Mesendoderm (in vitro differentiated cells): ENCODE measurements around the gene UPF3B. TPM values are rescaled to one million over a fixed set of nuclear protein-coding genes. Genes with fewer than 3 reads are reported as not detected.
"Not testable (repeated sequence)": the region's sequence is repeated elsewhere in the genome, so short reads cannot be mapped to it uniquely, and the experiment has no call there.

Source experiments
- DNase-seq: peaks from one replicate; pipeline ENCODE4 v3.0.0; 2013
- H2AK5ac ChIP-seq: 2 replicates; pipeline ENCODE4 v1.6.1; 2013; ENCODE audit warnings: low read length, inconsistent platforms
- H2BK120ac ChIP-seq: 2 replicates; pipeline ENCODE4 v1.6.1; 2013; ENCODE audit warnings: low read depth, mild to moderate bottlenecking, low read length, moderate library complexity, mixed read lengths
- H2BK15ac ChIP-seq: replicated peaks from 2 replicates; pipeline ENCODE4 v1.6.1; 2013; ENCODE audit warnings: low read depth, mild to moderate bottlenecking, moderate library complexity
- H2BK5ac ChIP-seq: 2 replicates; pipeline ENCODE4 v1.6.1; 2013; ENCODE audit warnings: low read length, inconsistent platforms
- H3K18ac ChIP-seq: 2 replicates; pipeline ENCODE4 v1.6.1; 2013; ENCODE audit warnings: mild to moderate bottlenecking, low read length, mixed read lengths
- H3K23ac ChIP-seq: one replicate; pipeline ENCODE4 v1.6.1; 2013; ENCODE audit warnings: low read length
- H3K27ac ChIP-seq: 2 replicates; pipeline ENCODE4 v1.5.1; 2013; ENCODE audit warnings: low read depth, mild to moderate bottlenecking, inconsistent platforms, low read length, moderate library complexity
- H3K27me3 ChIP-seq: 2 replicates; pipeline ENCODE4 v1.6.1; 2013; ENCODE audit warnings: low read length, control low read depth, mild to moderate bottlenecking, inconsistent platforms; ENCODE audit not compliant: insufficient read depth, poor library complexity
- H3K36me3 ChIP-seq: 2 replicates; pipeline ENCODE4 v1.6.1; 2013; ENCODE audit warnings: low read length, inconsistent platforms; ENCODE audit not compliant: control insufficient read depth, insufficient read depth
- H3K4ac ChIP-seq: one replicate; pipeline ENCODE4 v1.6.1; 2013; ENCODE audit warnings: low read depth, mild to moderate bottlenecking, low read length, moderate library complexity
- H3K4me1 ChIP-seq: 2 replicates; pipeline ENCODE4 v1.6.1; 2013; ENCODE audit warnings: low read depth, low read length, inconsistent platforms; ENCODE audit not compliant: control insufficient read depth
- H3K4me2 ChIP-seq: 2 replicates; pipeline ENCODE4 v1.6.1; 2013; ENCODE audit warnings: low read length
- H3K4me3 ChIP-seq: 2 replicates; pipeline ENCODE4 v1.5.1; 2013; ENCODE audit warnings: mild to moderate bottlenecking, low read length
- H3K56ac ChIP-seq: one replicate; pipeline ENCODE4 v1.6.1; 2013; ENCODE audit warnings: low read length
- H3K79me1 ChIP-seq: 2 replicates; pipeline ENCODE4 v1.6.1; 2013; ENCODE audit warnings: low read length, inconsistent platforms
- H3K79me2 ChIP-seq: 2 replicates; pipeline ENCODE4 v1.6.1; 2013; ENCODE audit warnings: mild to moderate bottlenecking, low read length; ENCODE audit not compliant: control insufficient read depth, insufficient read depth
- H3K9ac ChIP-seq: 2 replicates; pipeline ENCODE4 v1.6.1; 2013; ENCODE audit warnings: low read length, inconsistent platforms
- H4K5ac ChIP-seq: one replicate; pipeline ENCODE4 v1.6.1; 2013; ENCODE audit warnings: low read length
- H4K8ac ChIP-seq: one replicate; pipeline ENCODE4 v1.6.1; 2013; ENCODE audit warnings: low read depth, mild to moderate bottlenecking, control low read depth, low read length, moderate library complexity
- WGBS: extraction: QIAGEN DNeasy Blood & Tissue Kit; methylation state at CpG from one replicate; pipeline ENCODE4 v1.1.7; 2013; ENCODE audit warnings: low lambda C conversion rate, missing lambda C conversion rate; ENCODE audit not compliant: insufficient coverage; ENCODE audit errors: extremely low coverage; 5-methylcytosine and 5-hydroxymethylcytosine counted together
- polyA plus RNA-seq, 2 experiments: library from polyadenylated mRNA; stranded (reverse); fragments of 200-250 nt; gene quantifications; one replicate each; pipeline ENCODE4 v1.2.3, GENCODE V29; 2013

The UPF3B gene
- 34.5 TPM for polyA plus RNA-seq (2013, experiment 1 of 2)
- 35.1 TPM for polyA plus RNA-seq (2013, experiment 2 of 2)

GRCh38 chrX:119852382-119853353 lies at the start of gene UPF3B:
Gene UPF3B (minus strand): TSS chrX:119852963. CDS start chrX:119852928, 35 bp downstream.
- Histone ChIP-seq H2BK15ac (no peak within 1 kb of the TSS), H3K36me3 (no peaks in the 10 kb centered on the region), H3K9ac (peak within 1 kb of the TSS; percentile 90), H3K27ac (peak within 1 kb of the TSS; percentile 31), H3K4me2 (peak within 1 kb of the TSS; percentile 62), H2BK5ac (no peak within 1 kb of the TSS), H3K4me1 (no peaks in the 10 kb centered on the region), H4K5ac (no peak within 1 kb of the TSS), H3K56ac (peak within 1 kb of the TSS; percentile 93), H3K4ac (peak within 1 kb of the TSS; percentile 81), H3K79me2 (peaks cover 8% of the 10 kb centered on the region), H3K79me1 (no peaks in the 10 kb centered on the region), H3K4me3 (peak within 1 kb of the TSS; percentile 89), H3K18ac (no peak within 1 kb of the TSS), H2BK120ac (no peak within 1 kb of the TSS), H4K8ac (peak within 1 kb of the TSS; percentile 86), H3K27me3 (no peaks in the 10 kb centered on the region), H3K23ac (no peak within 1 kb of the TSS), H2AK5ac (no peak within 1 kb of the TSS)
- no CpG with 5 or more reads among the region's 54 CpGs for WGBS
- DNase-seq, result peak; percentile 99

GRCh38 chrX:119900976-119901375 lies 48.2 kb upstream of the UPF3B start:
- no peak for DNase-seq
- Histone ChIP-seq H3K27ac (no peak overlapping the region), H4K8ac (no peak overlapping the region), H2AK5ac (no peak overlapping the region), H3K4me3 (no peak overlapping the region), H3K79me2 (no peaks in the 10 kb centered on the region), H3K9ac (no peak overlapping the region), H3K4me2 (no peak overlapping the region), H2BK15ac (no peak overlapping the region), H2BK120ac (no peak overlapping the region), H4K5ac (no peak overlapping the region), H3K18ac (no peak overlapping the region), H3K79me1 (no peaks in the 10 kb centered on the region), H3K23ac (no peak overlapping the region), H2BK5ac (no peak overlapping the region), H3K27me3 (no peaks in the 10 kb centered on the region), H3K4me1 (no peaks in the 10 kb centered on the region), H3K36me3 (no peaks in the 10 kb centered on the region), H3K56ac (no peak overlapping the region), H3K4ac (no peak overlapping the region)
- no CpG with 5 or more reads among the region's 1 CpG for WGBS

GRCh38 chrX:119899125-119899524 lies 46.4 kb upstream of the UPF3B start:
- H3K23ac ChIP-seq, result no peak overlapping the region
- no peak overlapping the region for H3K56ac ChIP-seq
- H3K79me2 ChIP-seq, result no peaks in the 10 kb centered on the region
- no peak overlapping the region for H4K5ac ChIP-seq
- no peak overlapping the region for H3K4ac ChIP-seq
- H3K27me3 ChIP-seq, result no peaks in the 10 kb centered on the region
- WGBS, result no CpG with 5 or more reads among the region's 2 CpGs
- no peak overlapping the region for H3K4me2 ChIP-seq
- H3K4me1 ChIP-seq, result no peaks in the 10 kb centered on the region
- H3K4me3 ChIP-seq, result no peak overlapping the region
- no peaks in the 10 kb centered on the region for H3K79me1 ChIP-seq
- H2BK120ac ChIP-seq, result no peak overlapping the region
- H2BK5ac ChIP-seq, result no peak overlapping the region
- no peak overlapping the region for H2AK5ac ChIP-seq
- H3K36me3 ChIP-seq, result no peaks in the 10 kb centered on the region
- H2BK15ac ChIP-seq, result no peak overlapping the region
- no peak overlapping the region for H3K27ac ChIP-seq
- H3K18ac ChIP-seq, result no peak overlapping the region
- no peak overlapping the region for H3K9ac ChIP-seq
- H4K8ac ChIP-seq, result no peak overlapping the region
- no peak for DNase-seq

GRCh38 chrX:119895843-119896326 lies 43.1 kb upstream of the UPF3B start, which contains the start of gene AKAP14:
Gene AKAP14 (plus strand): TSS chrX:119895893. CDS start chrX:119903224, 7,331 bp downstream.
- H3K4me1 ChIP-seq, result no peaks in the 10 kb centered on the region
- H3K56ac ChIP-seq, result no peak within 1 kb of the TSS
- H3K27ac ChIP-seq, result no peak within 1 kb of the TSS
- no peaks in the 10 kb centered on the region for H3K27me3 ChIP-seq
- DNase-seq, result peak; percentile 74
- no peak within 1 kb of the TSS for H2BK120ac ChIP-seq
- no peak within 1 kb of the TSS for H4K5ac ChIP-seq
- H4K8ac ChIP-seq, result no peak within 1 kb of the TSS
- no peak within 1 kb of the TSS for H2BK15ac ChIP-seq
- H3K79me1 ChIP-seq, result no peaks in the 10 kb centered on the region
- H3K4ac ChIP-seq, result no peak within 1 kb of the TSS
- no peak within 1 kb of the TSS for H3K23ac ChIP-seq
- no peak within 1 kb of the TSS for H2BK5ac ChIP-seq
- no peak within 1 kb of the TSS for H3K9ac ChIP-seq
- H3K4me3 ChIP-seq, result no peak within 1 kb of the TSS
- no CpG with 5 or more reads among the region's 4 CpGs for WGBS
- no peaks in the 10 kb centered on the region for H3K79me2 ChIP-seq
- no peak within 1 kb of the TSS for H3K4me2 ChIP-seq
- H3K18ac ChIP-seq, result no peak within 1 kb of the TSS
- no peaks in the 10 kb centered on the region for H3K36me3 ChIP-seq
- H2AK5ac ChIP-seq, result no peak within 1 kb of the TSS

GRCh38 chrX:119891961-119892692 lies 39.4 kb upstream of the UPF3B start:
- not testable (repeated sequence) for H3K18ac ChIP-seq, H3K9ac ChIP-seq, H3K79me1 ChIP-seq, H3K23ac ChIP-seq, H2BK5ac ChIP-seq, H3K4me3 ChIP-seq, H3K4me1 ChIP-seq, H2BK120ac ChIP-seq, DNase-seq, H3K27me3 ChIP-seq, H3K4ac ChIP-seq, H3K4me2 ChIP-seq, H3K79me2 ChIP-seq, H3K36me3 ChIP-seq, H3K56ac ChIP-seq, H4K5ac ChIP-seq, H2AK5ac ChIP-seq, H4K8ac ChIP-seq, H2BK15ac ChIP-seq, H3K27ac ChIP-seq
- whole genome bisulfite sequencing, result no CpG with 5 or more reads among the region's 16 CpGs
